Right lobe of liver (tissue), 4 donors: ENCODE measurements around the gene DIS3L2.

Experiments used
- POLR2A ChIP-seq: fragments of 450-650 bp; IDR thresholded peaks from one replicate; pipeline ENCODE4 v1.6.1; 2017; ENCODE audit warnings: antibody characterized with exemption, mild to moderate bottlenecking
- TF ChIP-seq, protein P1 (sequence below), 4 donors: fragments of 200-600 bp in 3 of 4; fragments of 450-650 bp in 1 of 4; IDR thresholded peaks; one replicate each; pipeline versions ENCODE4 v1.5.1 to v1.8.0; 2016 to 2022; ENCODE audit warnings: antibody characterized with exemption in 4 of 4, mild to moderate bottlenecking in 2 of 4
- donor health status: DM: no; HTN: no; CAD: no.
- donor health status: DM: no; HTN: no; CAD: no.
- donor health status: DM: no; HTN: yes; CAD: no.

DNA sequence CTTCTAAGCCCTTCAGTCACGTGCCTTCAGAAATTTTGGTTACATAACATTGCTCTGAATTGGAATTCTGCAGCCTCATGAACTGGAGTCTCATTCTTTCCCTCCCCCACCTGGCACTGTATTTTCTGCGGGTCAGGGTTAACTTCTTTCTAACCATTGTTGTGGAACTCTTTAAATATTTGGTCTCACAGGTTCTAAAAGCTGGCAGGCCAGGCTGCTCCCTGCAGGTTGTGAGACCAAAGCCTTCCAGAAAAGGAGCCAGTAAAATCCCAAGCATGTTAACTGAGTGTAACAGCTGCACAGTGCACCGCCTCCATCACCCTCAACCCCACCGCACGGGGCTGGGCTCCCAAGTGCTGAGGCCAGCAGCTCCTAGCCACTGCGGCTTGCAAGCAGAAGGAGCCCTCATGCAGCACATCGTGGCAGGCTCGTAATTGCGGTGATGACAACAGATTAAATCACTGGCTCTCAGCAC lies 243.0 kb downstream of the DIS3L2 start:
- TF ChIP-seq, protein P1, sequence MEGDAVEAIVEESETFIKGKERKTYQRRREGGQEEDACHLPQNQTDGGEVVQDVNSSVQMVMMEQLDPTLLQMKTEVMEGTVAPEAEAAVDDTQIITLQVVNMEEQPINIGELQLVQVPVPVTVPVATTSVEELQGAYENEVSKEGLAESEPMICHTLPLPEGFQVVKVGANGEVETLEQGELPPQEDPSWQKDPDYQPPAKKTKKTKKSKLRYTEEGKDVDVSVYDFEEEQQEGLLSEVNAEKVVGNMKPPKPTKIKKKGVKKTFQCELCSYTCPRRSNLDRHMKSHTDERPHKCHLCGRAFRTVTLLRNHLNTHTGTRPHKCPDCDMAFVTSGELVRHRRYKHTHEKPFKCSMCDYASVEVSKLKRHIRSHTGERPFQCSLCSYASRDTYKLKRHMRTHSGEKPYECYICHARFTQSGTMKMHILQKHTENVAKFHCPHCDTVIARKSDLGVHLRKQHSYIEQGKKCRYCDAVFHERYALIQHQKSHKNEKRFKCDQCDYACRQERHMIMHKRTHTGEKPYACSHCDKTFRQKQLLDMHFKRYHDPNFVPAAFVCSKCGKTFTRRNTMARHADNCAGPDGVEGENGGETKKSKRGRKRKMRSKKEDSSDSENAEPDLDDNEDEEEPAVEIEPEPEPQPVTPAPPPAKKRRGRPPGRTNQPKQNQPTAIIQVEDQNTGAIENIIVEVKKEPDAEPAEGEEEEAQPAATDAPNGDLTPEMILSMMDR (IDR thresholded peaks at IDR 0.05): no peak
- TF ChIP-seq POLR2A: no peak
